Measurements from ENCODE around the gene FTSJ3.
"Not testable (repeated sequence)": the region's sequence is repeated elsewhere in the genome, so short reads cannot be mapped to it uniquely, and the experiment has no call there.

Gene FTSJ3, protein sequence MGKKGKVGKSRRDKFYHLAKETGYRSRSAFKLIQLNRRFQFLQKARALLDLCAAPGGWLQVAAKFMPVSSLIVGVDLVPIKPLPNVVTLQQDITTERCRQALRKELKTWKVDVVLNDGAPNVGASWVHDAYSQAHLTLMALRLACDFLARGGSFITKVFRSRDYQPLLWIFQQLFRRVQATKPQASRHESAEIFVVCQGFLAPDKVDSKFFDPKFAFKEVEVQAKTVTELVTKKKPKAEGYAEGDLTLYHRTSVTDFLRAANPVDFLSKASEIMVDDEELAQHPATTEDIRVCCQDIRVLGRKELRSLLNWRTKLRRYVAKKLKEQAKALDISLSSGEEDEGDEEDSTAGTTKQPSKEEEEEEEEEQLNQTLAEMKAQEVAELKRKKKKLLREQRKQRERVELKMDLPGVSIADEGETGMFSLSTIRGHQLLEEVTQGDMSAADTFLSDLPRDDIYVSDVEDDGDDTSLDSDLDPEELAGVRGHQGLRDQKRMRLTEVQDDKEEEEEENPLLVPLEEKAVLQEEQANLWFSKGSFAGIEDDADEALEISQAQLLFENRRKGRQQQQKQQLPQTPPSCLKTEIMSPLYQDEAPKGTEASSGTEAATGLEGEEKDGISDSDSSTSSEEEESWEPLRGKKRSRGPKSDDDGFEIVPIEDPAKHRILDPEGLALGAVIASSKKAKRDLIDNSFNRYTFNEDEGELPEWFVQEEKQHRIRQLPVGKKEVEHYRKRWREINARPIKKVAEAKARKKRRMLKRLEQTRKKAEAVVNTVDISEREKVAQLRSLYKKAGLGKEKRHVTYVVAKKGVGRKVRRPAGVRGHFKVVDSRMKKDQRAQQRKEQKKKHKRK

GRCh38 chr17:63827002-63827800 is at the start of gene FTSJ3, which contains the start of gene PSMC5:
TSS of gene FTSJ3 (minus strand) at chr17:63827663. CDS start at chr17:63826902, 761 bp downstream.
TSS of gene PSMC5 (plus strand) at chr17:63827431. CDS start at chr17:63827491, 60 bp downstream.
- peak; percentile 92 to 94 for DNase-seq (ENCODE audit: low read depth in 2 of 2)

- not testable (repeated sequence) for DNase-seq (ENCODE audit: low read depth in 2 of 2)
These were observed 47.2 kb upstream of the FTSJ3 start for GRCh38 chr17:63874693-63875092.

DNA sequence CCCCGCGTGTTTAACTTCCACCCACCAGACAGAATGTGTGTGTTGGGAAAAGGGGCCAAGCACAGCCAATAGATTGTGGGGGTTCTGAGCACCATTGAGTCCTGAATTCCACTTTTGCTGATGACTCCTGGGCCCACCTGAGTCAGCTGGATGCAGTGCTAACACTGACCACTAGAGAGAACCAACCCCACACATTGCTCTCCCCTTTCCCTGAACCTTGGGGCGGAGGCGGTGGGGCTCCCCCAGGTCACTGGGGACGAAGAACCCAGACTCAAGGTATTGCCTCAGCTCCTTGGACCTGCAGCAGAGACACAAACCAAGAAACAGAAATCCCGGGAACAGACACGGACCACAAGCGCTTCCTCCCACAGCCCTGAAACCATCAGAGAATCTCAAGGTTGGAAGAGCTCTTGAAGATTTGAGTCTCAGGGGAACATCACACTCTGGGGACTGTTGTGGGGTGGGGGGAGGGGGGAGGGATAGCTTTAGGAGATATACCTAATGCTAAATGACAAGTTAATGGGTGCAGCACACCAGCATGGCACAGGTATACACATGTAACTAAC is 46.7 kb upstream of the FTSJ3 start:
- not testable (repeated sequence) for DNase-seq (ENCODE audit: low read depth in 2 of 2)

DNA sequence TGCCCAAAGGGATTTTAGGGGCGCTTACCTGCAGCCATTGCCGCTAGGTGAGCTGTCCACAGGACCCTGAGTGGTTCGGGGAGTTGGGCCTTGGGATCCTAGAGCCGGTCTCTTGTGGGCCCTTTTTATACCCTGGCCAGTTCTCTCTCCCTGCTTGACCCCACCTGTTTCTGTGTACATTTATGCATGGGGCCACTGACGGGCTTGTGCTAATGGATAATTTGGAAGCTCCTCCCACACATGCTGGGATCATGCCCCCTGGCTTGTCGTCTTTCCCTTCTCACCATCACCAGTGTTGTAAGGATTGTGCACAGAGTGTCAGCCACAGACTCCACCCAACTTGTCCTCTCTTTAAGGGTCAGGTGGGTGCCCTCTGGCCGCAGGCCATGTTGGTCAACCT is 46.1 kb upstream of the FTSJ3 start, which contains the start of gene CSH2:
Gene CSH2, minus strand, starts transcription at position 101 of the 400 bp plus-strand sequence. Its CDS starts 63 bp downstream, at position 38.
- DNase-seq (ENCODE audit: low read depth in 2 of 2) = not testable (repeated sequence)

DNA sequence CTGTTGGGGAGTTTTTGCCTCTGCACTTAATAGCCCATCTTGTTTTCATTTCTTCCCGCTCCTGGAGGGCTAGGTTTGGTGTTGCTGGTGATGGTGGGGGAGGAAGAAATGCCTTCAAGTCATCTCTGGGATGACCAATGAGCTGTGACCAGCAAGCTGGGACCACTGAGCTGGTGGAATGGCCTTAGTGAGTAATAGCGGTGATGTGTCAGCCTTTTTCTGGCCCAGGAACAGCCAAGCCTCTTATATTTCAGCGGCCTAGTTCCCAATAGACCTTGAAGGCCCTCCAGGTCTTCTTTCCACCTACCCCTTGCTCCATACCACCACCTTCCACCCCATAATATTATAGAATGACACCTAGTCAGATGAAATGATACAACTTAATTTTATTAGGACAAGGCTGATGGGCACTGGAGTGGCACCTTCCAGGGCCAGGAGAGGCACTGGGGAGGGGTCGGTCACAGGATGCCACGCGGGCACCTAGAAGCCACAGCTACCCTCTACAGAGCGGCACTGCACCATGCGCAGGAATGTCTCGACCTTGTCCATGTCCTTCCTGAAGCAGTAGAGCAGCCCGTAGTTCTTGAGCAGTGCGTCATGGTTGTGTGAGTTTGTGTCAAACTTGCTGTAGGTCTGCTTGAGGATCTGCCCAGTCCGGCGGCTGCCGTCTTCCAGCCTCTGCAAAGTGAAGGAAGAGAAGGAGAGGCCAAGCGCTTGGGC is 44.3 kb upstream of the FTSJ3 start:
- not testable (repeated sequence) for DNase-seq (ENCODE audit: low read depth in 2 of 2)

DNA sequence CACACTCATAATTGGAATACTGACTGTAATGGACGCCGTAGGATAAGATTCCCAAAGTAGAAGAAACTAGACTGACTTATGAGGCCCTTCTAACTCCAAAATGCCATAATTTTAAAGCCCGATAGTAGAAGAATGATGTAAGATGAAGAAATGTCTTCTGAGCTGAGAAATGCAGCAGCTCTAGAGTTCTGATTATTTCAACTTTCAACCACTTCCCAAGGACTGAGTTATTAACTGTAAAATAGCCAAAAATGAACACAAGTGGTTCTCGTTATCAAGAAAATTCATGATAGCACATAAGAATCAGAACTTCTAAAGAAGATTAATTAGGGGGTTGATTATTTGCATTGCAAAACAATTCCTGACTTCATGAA is 42.8 kb upstream of the FTSJ3 start:
- DNase-seq (ENCODE audit: low read depth in 2 of 2) = not testable (repeated sequence)

DNA sequence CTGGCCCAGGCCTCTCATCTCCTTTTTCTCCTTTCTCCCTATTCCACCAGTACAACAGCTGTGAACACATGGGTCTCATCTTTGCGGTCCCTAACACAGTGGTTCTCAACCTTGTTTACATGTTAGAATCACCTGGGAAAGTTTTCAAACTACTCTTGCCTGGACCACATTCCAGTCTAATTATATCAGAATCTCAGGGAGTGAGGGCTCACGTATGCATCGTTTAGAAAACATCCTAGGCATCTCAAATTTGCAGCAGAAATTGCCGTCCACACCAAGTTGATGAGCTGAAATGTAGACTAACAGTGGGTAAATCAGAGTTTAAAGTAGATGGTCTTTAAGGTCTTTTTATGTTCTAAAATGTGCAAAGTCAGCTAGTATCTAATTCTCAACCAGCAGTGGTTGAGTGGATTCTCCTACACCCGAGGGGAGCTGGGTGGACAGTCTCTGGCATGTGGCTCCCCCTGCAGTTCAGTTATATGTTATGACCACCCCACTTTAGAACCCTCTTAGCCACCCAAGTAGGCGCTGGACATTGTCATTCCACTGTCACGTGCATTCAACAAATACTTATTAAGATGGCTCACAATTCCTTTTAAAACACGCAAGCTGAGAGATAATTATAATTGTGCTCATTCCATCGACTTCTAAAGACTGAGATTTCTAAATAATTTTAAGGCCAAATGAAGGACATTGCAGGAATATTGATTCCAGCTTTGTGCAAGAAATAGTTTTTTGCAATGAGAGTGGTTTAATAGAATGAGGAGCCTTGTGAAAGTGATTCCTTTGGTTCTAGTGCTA is 42.2 kb upstream of the FTSJ3 start:
- DNase-seq (ENCODE audit: low read depth in 2 of 2) = not testable (repeated sequence)

GRCh38 chr17:63866625-63867024 is 39.2 kb upstream of the FTSJ3 start:
- not testable (repeated sequence) for DNase-seq (ENCODE audit: low read depth in 2 of 2)

- DNase-seq (ENCODE audit: low read depth in 2 of 2) = no peak
These were observed 31.8 kb upstream of the FTSJ3 start for GRCh38 chr17:63859257-63859656.

DNA sequence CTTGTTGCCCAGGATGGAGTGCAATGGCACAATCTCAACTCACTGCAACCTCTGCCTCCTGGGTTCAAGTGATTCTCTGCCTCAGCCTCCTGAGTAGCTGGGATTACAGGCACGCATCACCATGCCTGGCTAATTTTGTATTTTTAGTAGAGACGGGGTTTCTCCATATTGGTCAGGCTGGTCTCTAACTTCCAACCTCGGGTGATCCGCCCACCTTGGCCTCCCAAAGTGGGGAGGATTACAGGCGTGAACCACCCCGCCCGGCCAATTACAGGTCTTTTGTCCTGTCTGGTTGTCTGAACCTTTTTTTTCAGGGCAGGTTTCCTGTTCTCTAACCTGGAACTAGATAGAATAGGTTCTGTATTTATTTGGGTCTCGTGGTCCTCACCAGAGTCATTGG is 29.0 kb upstream of the FTSJ3 start:
- DNase-seq (ENCODE audit: low read depth in 2 of 2) = not testable (repeated sequence)

DNA sequence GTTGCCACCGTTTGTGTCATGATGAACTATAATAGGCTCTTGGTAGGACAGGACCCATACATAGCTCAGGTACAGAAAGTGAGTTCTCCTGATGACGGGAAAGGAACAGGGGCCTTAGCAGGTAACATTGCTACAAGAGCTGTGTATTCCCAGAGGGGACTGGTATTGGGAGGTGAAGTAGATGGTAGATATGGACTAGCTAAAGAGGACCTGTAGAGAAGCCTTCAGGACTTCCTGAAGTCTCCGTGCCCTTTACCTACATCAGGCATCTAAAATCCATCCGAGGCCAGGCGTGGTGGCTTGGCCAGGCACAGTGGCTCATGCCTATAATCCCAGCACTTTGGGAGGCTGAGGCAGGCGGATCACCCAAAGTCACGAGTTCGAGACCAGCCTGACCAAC is 27.7 kb upstream of the FTSJ3 start:
- no peak for DNase-seq (ENCODE audit: low read depth in 2 of 2)

- no peak for DNase-seq (ENCODE audit: low read depth in 2 of 2)
These were observed 27.2 kb upstream of the FTSJ3 start for GRCh38 chr17:63854709-63855108.

GRCh38 chr17:63853260-63853659 is 25.8 kb upstream of the FTSJ3 start:
- DNase-seq (ENCODE audit: low read depth in 2 of 2) = no peak

- DNase-seq (ENCODE audit: low read depth in 2 of 2) = no peak
These were observed 22.9 kb upstream of the FTSJ3 start for GRCh38 chr17:63850401-63850800.

- DNase-seq (ENCODE audit: low read depth in 2 of 2) = peak; percentile 90 to 93
These were observed 21.6 kb upstream of the FTSJ3 start for GRCh38 chr17:63848834-63849689.

DNA sequence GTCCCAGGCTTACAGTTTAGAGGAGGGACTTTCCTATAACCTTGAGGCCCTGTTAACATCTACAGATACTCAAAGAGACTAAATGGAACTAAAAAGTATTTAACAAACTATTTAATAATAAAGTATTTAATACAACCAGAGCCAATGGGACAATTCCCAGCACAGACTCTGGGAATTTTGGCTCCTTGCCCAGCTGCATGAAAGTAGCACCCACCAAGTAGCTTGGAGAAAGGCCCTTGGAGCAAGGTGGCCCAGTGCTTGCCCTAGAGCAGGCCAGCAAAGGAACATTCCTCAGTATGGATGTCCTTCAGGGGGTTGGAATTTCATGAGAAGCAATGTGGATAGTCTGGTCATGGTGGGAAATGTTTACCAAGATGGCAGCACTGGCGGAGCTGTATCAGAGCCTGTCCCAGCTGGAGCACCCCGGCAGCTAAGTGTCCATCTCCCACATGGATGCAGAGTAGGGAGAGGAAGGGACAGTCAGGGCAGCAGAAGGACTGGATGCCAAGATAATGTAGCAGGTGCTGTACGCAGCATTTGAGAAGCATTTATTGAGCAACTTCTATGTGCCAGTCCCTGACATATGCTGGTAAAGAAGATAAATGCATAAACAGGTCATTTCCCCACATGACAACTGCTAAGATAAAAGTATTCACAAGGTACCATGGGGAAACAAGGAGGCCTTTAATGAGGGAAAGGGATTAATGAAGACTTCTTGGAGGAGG is 20.2 kb upstream of the FTSJ3 start:
- DNase-seq (ENCODE audit: low read depth in 2 of 2) = no peak

GRCh38 chr17:63845509-63845908 is 18.0 kb upstream of the FTSJ3 start:
- DNase-seq (ENCODE audit: low read depth in 2 of 2) = no peak

All from activated CD8-positive, alpha-beta memory T cell treated with anti-CD3 and anti-CD28 coated beads for 4 hours (primary cell).